K562 (cell line): ENCODE measurements around the gene CALHM3. TPM values are rescaled to one million over a fixed set of nuclear protein-coding genes. Genes with fewer than 3 reads are reported as not detected.

Source experiments
- ATAC-seq: fragments of 200-7000 bp; cut with Tn5 transposase; 3 replicates; pipeline ENCODE4 v1.9.1; 2020; ENCODE audit warnings: moderate library complexity
- BruUV-seq: library from RNA; stranded (reverse); fragments of 400-500 nt; replicated peaks from 2 replicates; lab custom pipeline; 2021; lab: Mats Ljungman, UMichigan
- CTCF ChIA-PET: fragments of 300-600 bp; formaldehyde crosslinking; extraction: SDS; loops from one replicate; lab custom pipeline; 2021; ENCODE audit warnings: low intra/inter-chr PET ratio; lab: Yijun Ruan, JAX
- POLR2A ChIA-PET: fragments of 300-600, 350-650 bp; sonication (Branson Sonifier 250); formaldehyde crosslinking; extraction: SDS; loops from one replicate; lab custom pipeline; 2021; ENCODE audit warnings: antibody characterized with exemption, inconsistent platforms; lab: Yijun Ruan, JAX
- DNase-seq, 4 experiments: peaks; one replicate each; pipeline versions ENCODE4 v3.0.0 to v3.0.0-alpha.2; 2011 to 2018; ENCODE audit warnings: low spot score in 3 of 4, mixed read lengths in 3 of 4; ENCODE audit errors: extremely low read depth in 1 of 4
- FAIRE-seq: peaks from 2 replicates; lab custom pipeline; 2011; peaks lifted over from hg19 to GRCh38; lab: Jason Lieb, UNC
- H2AFZ ChIP-seq: 2 replicates; pipeline ENCODE4 v1.6.0; 2011; ENCODE audit warnings: low read depth, low read length, control low read depth, inconsistent platforms
- H3K27ac ChIP-seq: fragments of 200-600 bp; 3 replicates; pipeline ENCODE4 v1.8.0; 2011; ENCODE audit warnings: low read depth, mild to moderate bottlenecking, control low read depth, inconsistent platforms, low read length, moderate library complexity, mixed read lengths; ENCODE audit errors: extremely low read depth
- H3K27me3 ChIP-seq, 2 experiments: fragments of 300-600 bp in 1 of 2; 2 replicates in 1 of 2; 3 replicates in 1 of 2; pipeline versions ENCODE4 v1.6.0 to v1.8.0; 2011; ENCODE audit warnings: inconsistent platforms in 2 of 2, low read length in 2 of 2, mild to moderate bottlenecking in 1 of 2, mixed read lengths in 1 of 2, moderate library complexity in 1 of 2; ENCODE audit not compliant: control insufficient read depth in 2 of 2, insufficient read depth in 2 of 2
- H3K36me3 ChIP-seq: fragments of 300-600 bp; 3 replicates; pipeline ENCODE4 v1.8.0; 2011; ENCODE audit warnings: mild to moderate bottlenecking, low read length, inconsistent platforms; ENCODE audit not compliant: control insufficient read depth, insufficient read depth
- H3K4me1 ChIP-seq, 2 experiments: fragments of 200-600 bp in 1 of 2; replicated peaks in 1 of 2; 2 replicates in 1 of 2; 3 replicates in 1 of 2; pipeline versions ENCODE4 v1.5.1 to v1.8.0; 2011; ENCODE audit warnings: inconsistent platforms in 2 of 2, low read length in 2 of 2, mild to moderate bottlenecking in 1 of 2, mixed read lengths in 1 of 2, moderate library complexity in 1 of 2; ENCODE audit not compliant: control insufficient read depth in 2 of 2, insufficient read depth in 2 of 2
- H3K4me2 ChIP-seq: 2 replicates; pipeline ENCODE4 v1.6.1; 2011; ENCODE audit warnings: low read length, control low read depth, inconsistent platforms, mixed read lengths; ENCODE audit not compliant: insufficient read depth
- H3K4me3 ChIP-seq: fragments of 200-600 bp; sonication (generic), shearing (Covaris generic); 2 replicates; pipeline ENCODE4 v1.5.1; 2016; ENCODE audit warnings: control low read depth, inconsistent platforms
- H3K79me2 ChIP-seq: fragments of 200-600 bp; 3 replicates; pipeline ENCODE4 v1.8.0; 2011; ENCODE audit warnings: low read length, inconsistent platforms; ENCODE audit not compliant: control insufficient read depth, insufficient read depth
- H3K9ac ChIP-seq, 2 experiments: 2 replicates each; pipeline versions ENCODE4 v1.6.0 to v1.6.1; 2011; ENCODE audit warnings: low read depth in 2 of 2, low read length in 2 of 2, control low read depth in 1 of 2, inconsistent platforms in 1 of 2, mild to moderate bottlenecking in 1 of 2, mixed read lengths in 1 of 2; ENCODE audit not compliant: insufficient read depth in 1 of 2
- H3K9me1 ChIP-seq: one replicate; pipeline ENCODE4 v1.6.0; 2011; ENCODE audit warnings: inconsistent platforms, mild to moderate bottlenecking, low read length, moderate library complexity; ENCODE audit not compliant: control insufficient read depth, insufficient read depth
- H3K9me3 ChIP-seq: replicated peaks from 2 replicates; pipeline ENCODE4 v1.5.1; 2011; ENCODE audit warnings: low read depth, low read length, inconsistent platforms; ENCODE audit not compliant: control insufficient read depth, insufficient read depth
- H4K20me1 ChIP-seq: replicated peaks from 2 replicates; pipeline ENCODE4 v1.6.1; 2011; ENCODE audit warnings: low read length, inconsistent platforms, mixed read lengths; ENCODE audit not compliant: control insufficient read depth, insufficient read depth
- HINFP ChIP-seq: fragments of 450-650 bp; conservative IDR thresholded peaks from 2 replicates; pipeline ENCODE4 v1.6.1; 2016; ENCODE audit warnings: missing genetic modification characterization, low read depth, mild to moderate bottlenecking, control low read depth, missing compliant biosample characterization
- ILK ChIP-seq: fragments of 450-650 bp; IDR thresholded peaks from 2 replicates; pipeline ENCODE4 v1.6.1; 2016; ENCODE audit warnings: missing genetic modification characterization, low read depth, mild to moderate bottlenecking, missing compliant biosample characterization, moderate library complexity, borderline replicate concordance
- RBM15 ChIP-seq: fragments of 200-400 bp; formaldehyde crosslinking; IDR thresholded peaks from 2 replicates; pipeline ENCODE4 v1.6.1; 2018; ENCODE audit warnings: mild to moderate bottlenecking, low read length, moderate library complexity; ENCODE audit not compliant: insufficient read depth
- TAF7 ChIP-seq: fragments of 450-650 bp; IDR thresholded peaks from 2 replicates; pipeline ENCODE4 v1.6.1; 2016; ENCODE audit warnings: missing genetic modification characterization, missing compliant biosample characterization
- ZBTB1 ChIP-seq: sonication (generic); formaldehyde crosslinking; IDR thresholded peaks from 2 replicates; pipeline ENCODE4 v1.8.1; 2023; ENCODE audit warnings: missing genetic modification reagents, low read depth, mild to moderate bottlenecking, borderline replicate concordance
- WGBS: fragments of 100-300 bp; shearing (Covaris generic); methylation state at CpG from one replicate; pipeline ENCODE4 v1.1.6; 2016; ENCODE audit warnings: low coverage, mixed read lengths; ENCODE audit not compliant: insufficient coverage; ENCODE audit errors: missing lambda C conversion rate; 5-methylcytosine and 5-hydroxymethylcytosine counted together
- in situ Hi-C: fragments of 300-500 bp; cut with MboI; formaldehyde crosslinking; loops from 4 replicates; pipeline ENCODE4 v1.15.0; 2018; ENCODE audit warnings: inconsistent platforms, mixed read lengths
- intact Hi-C: fragments of 100-400 bp; cut with micrococcal nuclease; formaldehyde crosslinking; loops from 2 replicates; pipeline ENCODE4 v1.14.2; 2022
- polyA plus RNA-seq, 8 experiments: library from polyadenylated mRNA; depleted of rRNA in 4 of 8; stranded (reverse) in 5 of 8; unstranded in 3 of 8; fragments of >200 nt; fragmentation: Nextera tagmentation in 2 of 8; fragmentation: Illumina TruSeq in 1 of 8; extraction: Ambion mirVana in 2 of 8; extraction: Trizol in 1 of 8; gene quantifications; 2 replicates each; pipeline versions ENCODE4 v1.2.1 to v1.2.3, GENCODE V29; 2011 to 2014; ENCODE audit warnings: inconsistent platforms in 1 of 8, missing spikeins in 1 of 8
- total RNA-seq, 7 experiments: library from RNA; depleted of rRNA in 6 of 7; stranded (reverse); fragments of >200 nt in 6 of 7; fragmentation: Illumina TruSeq in 2 of 7; extraction: Trizol in 2 of 7; gene quantifications; 2 replicates each; pipeline versions ENCODE4 v1.2.1 to v1.2.3, GENCODE V29; 2011 to 2021; ENCODE audit warnings: low replicate concordance in 1 of 7

CALHM3 gene
- total and polyA plus RNA-seq, 9 of the 15 experiments (the other 6 are each of a cell fraction or from before 2014, with no cell fraction given), result not detected

GRCh38 chr10:103510791-103511752 lies 32.0 kb upstream of the CALHM3 start:
- FAIRE-seq (no peak), ATAC-seq (no peak), DNase-seq (no peak)
- H3K36me3 ChIP-seq, result no peaks in the 10 kb centered on the region
- BruUV-seq, result no TSS peak
- peaks cover 0 to 3% of the 10 kb centered on the region in 2 experiments; a peak in 2 of 5 replicates for H3K4me1 ChIP-seq
- H3K9me3 ChIP-seq, result no peaks in the 10 kb centered on the region
- no peak overlapping the region for H3K4me2 ChIP-seq
- no peak overlapping the region for H3K27ac ChIP-seq
- CTCF ChIA-PET, result no interaction called here
- H3K4me3 ChIP-seq, result no peak overlapping the region
- H3K9me1 ChIP-seq, result no peaks in the 10 kb centered on the region
- in situ Hi-C loops, result no loop called here
- TF ChIP-seq ZBTB1, result no peak
- TF ChIP-seq RBM15, result no peak
- TF ChIP-seq ILK (tag), result no peak
- TF ChIP-seq TAF7 (tag), result no peak
- TF ChIP-seq HINFP (tag), result no peak
- TF ChIP-seq, all 486 proteins: peak for 0
- no peak overlapping the region for H3K9ac ChIP-seq
- H2AFZ ChIP-seq, result no peak overlapping the region
- peaks cover 3 to 31% of the 10 kb centered on the region in 2 experiments; a peak in 3 of 5 replicates for H3K27me3 ChIP-seq
- no peaks in the 10 kb centered on the region for H4K20me1 ChIP-seq
- 2% methylated on average over 6 of the region's 10 CpGs for WGBS
- POLR2A ChIA-PET, result no interaction called here
- no peaks in the 10 kb centered on the region for H3K79me2 ChIP-seq
- intact Hi-C loops, result no loop called here
